Measurements from ENCODE around the gene RABGAP1L.

The RABGAP1L gene

GRCh38 chr1:174719194-174719593, 559.9 kb downstream of the RABGAP1L start:
- CTCF ChIA-PET = no interaction called here
- Histone ChIP-seq H3K4me1 (ENCODE audit: control extremely low read depth in 1 of 4, control insufficient read depth in 4 of 4, insufficient read depth in 4 of 4, low read length in 3 of 4) (no peaks in the 10 kb centered on the region), H3K27ac (ENCODE audit: insufficient read depth in 1 of 2, low read depth in 1 of 2, low read length in 2 of 2, poor library complexity in 1 of 2, severe bottlenecking in 2 of 2) (no peak overlapping the region), H3K9me3 (ENCODE audit: control extremely low read depth in 1 of 5, control insufficient read depth in 4 of 5, insufficient read depth in 2 of 5, low read depth in 1 of 5, low read length in 4 of 5) (peaks cover 0 to 3% (median 0%) of the 10 kb centered on the region in 5 experiments), H3K36me3 (ENCODE audit: control insufficient read depth in 4 of 4, insufficient read depth in 4 of 4, low read length in 3 of 4) (no peaks in the 10 kb centered on the region), H3K27me3 (replicated peaks in 2 of 5; ENCODE audit: control insufficient read depth in 4 of 5, insufficient read depth in 5 of 5, low read length in 4 of 5) (no peaks in the 10 kb centered on the region), H3K4me3 (ENCODE audit: control insufficient read depth in 1 of 7, extremely low read depth in 1 of 7, insufficient read depth in 4 of 7, low read depth in 2 of 7, low read length in 6 of 7) (no peak overlapping the region)
- POLR2A ChIA-PET = no interaction called here
- WGBS (ENCODE audit: insufficient coverage) = 100% methylated on average over 1 of the region's 2 CpGs
- DNase-seq = no peak

GRCh38 chr1:174720618-174721017, 561.3 kb downstream of the RABGAP1L start:
- Histone ChIP-seq H3K27me3 (replicated peaks in 2 of 5; ENCODE audit: control insufficient read depth in 4 of 5, insufficient read depth in 5 of 5, low read length in 4 of 5) (no peaks in the 10 kb centered on the region), H3K9me3 (ENCODE audit: control extremely low read depth in 1 of 5, control insufficient read depth in 4 of 5, insufficient read depth in 2 of 5, low read depth in 1 of 5, low read length in 4 of 5) (peaks cover 0 to 3% (median 0%) of the 10 kb centered on the region in 5 experiments), H3K4me1 (ENCODE audit: control extremely low read depth in 1 of 4, control insufficient read depth in 4 of 4, insufficient read depth in 4 of 4, low read length in 3 of 4) (no peaks in the 10 kb centered on the region), H3K36me3 (ENCODE audit: control insufficient read depth in 4 of 4, insufficient read depth in 4 of 4, low read length in 3 of 4) (no peaks in the 10 kb centered on the region), H3K4me3 (ENCODE audit: control insufficient read depth in 1 of 7, extremely low read depth in 1 of 7, insufficient read depth in 4 of 7, low read depth in 2 of 7, low read length in 6 of 7) (no peak overlapping the region), H3K27ac (ENCODE audit: insufficient read depth in 1 of 2, low read depth in 1 of 2, low read length in 2 of 2, poor library complexity in 1 of 2, severe bottlenecking in 2 of 2) (no peak overlapping the region)
- DNase-seq = no peak
- ChIA-PET CTCF (no interaction called here), POLR2A (no interaction called here)
- WGBS (ENCODE audit: insufficient coverage) = no CpG with 5 or more reads among the region's 1 CpG

- 100% methylated on average over 2 of the region's 2 CpGs for WGBS (ENCODE audit: insufficient coverage)
- Histone ChIP-seq H3K4me1 (ENCODE audit: control extremely low read depth in 1 of 4, control insufficient read depth in 4 of 4, insufficient read depth in 4 of 4, low read length in 3 of 4) (no peaks in the 10 kb centered on the region), H3K36me3 (ENCODE audit: control insufficient read depth in 4 of 4, insufficient read depth in 4 of 4, low read length in 3 of 4) (no peaks in the 10 kb centered on the region), H3K4me3 (ENCODE audit: control insufficient read depth in 1 of 7, extremely low read depth in 1 of 7, insufficient read depth in 4 of 7, low read depth in 2 of 7, low read length in 6 of 7) (no peak overlapping the region), H3K9me3 (ENCODE audit: control extremely low read depth in 1 of 5, control insufficient read depth in 4 of 5, insufficient read depth in 2 of 5, low read depth in 1 of 5, low read length in 4 of 5) (peaks cover 0 to 3% (median 0%) of the 10 kb centered on the region in 5 experiments), H3K27me3 (replicated peaks in 2 of 5; ENCODE audit: control insufficient read depth in 4 of 5, insufficient read depth in 5 of 5, low read length in 4 of 5) (no peaks in the 10 kb centered on the region), H3K27ac (ENCODE audit: insufficient read depth in 1 of 2, low read depth in 1 of 2, low read length in 2 of 2, poor library complexity in 1 of 2, severe bottlenecking in 2 of 2) (no peak overlapping the region)
- no peak for DNase-seq
- ChIA-PET CTCF (no interaction called here), POLR2A (no interaction called here)
Observed at GRCh38 chr1:174721246-174721645, 561.9 kb downstream of the RABGAP1L start.

GRCh38 chr1:174723816-174724215, 564.5 kb downstream of the RABGAP1L start:
- no peak for DNase-seq
- H3K4me1 ChIP-seq (ENCODE audit: control extremely low read depth in 1 of 4, control insufficient read depth in 4 of 4, insufficient read depth in 4 of 4, low read length in 3 of 4) = no peaks in the 10 kb centered on the region
- no peak overlapping the region for H3K27ac ChIP-seq (ENCODE audit: insufficient read depth in 1 of 2, low read depth in 1 of 2, low read length in 2 of 2, poor library complexity in 1 of 2, severe bottlenecking in 2 of 2)
- H3K4me3 ChIP-seq (ENCODE audit: control insufficient read depth in 1 of 7, extremely low read depth in 1 of 7, insufficient read depth in 4 of 7, low read depth in 2 of 7, low read length in 6 of 7) = no peak overlapping the region
- H3K9me3 ChIP-seq (ENCODE audit: control extremely low read depth in 1 of 5, control insufficient read depth in 4 of 5, insufficient read depth in 2 of 5, low read depth in 1 of 5, low read length in 4 of 5) = peaks cover 0 to 3% (median 0%) of the 10 kb centered on the region in 5 experiments
- ChIA-PET POLR2A (no interaction called here), CTCF (no interaction called here)
- H3K36me3 ChIP-seq (ENCODE audit: control insufficient read depth in 4 of 4, insufficient read depth in 4 of 4, low read length in 3 of 4) = no peaks in the 10 kb centered on the region
- no peaks in the 10 kb centered on the region for H3K27me3 ChIP-seq (replicated peaks in 2 of 5; ENCODE audit: control insufficient read depth in 4 of 5, insufficient read depth in 5 of 5, low read length in 4 of 5)

- no peak for DNase-seq
- Histone ChIP-seq H3K4me3 (ENCODE audit: control insufficient read depth in 1 of 7, extremely low read depth in 1 of 7, insufficient read depth in 4 of 7, low read depth in 2 of 7, low read length in 6 of 7) (no peak overlapping the region), H3K27ac (ENCODE audit: insufficient read depth in 1 of 2, low read depth in 1 of 2, low read length in 2 of 2, poor library complexity in 1 of 2, severe bottlenecking in 2 of 2) (no peak overlapping the region), H3K9me3 (ENCODE audit: control extremely low read depth in 1 of 5, control insufficient read depth in 4 of 5, insufficient read depth in 2 of 5, low read depth in 1 of 5, low read length in 4 of 5) (peaks cover 0 to 3% (median 0%) of the 10 kb centered on the region in 5 experiments), H3K27me3 (replicated peaks in 2 of 5; ENCODE audit: control insufficient read depth in 4 of 5, insufficient read depth in 5 of 5, low read length in 4 of 5) (no peaks in the 10 kb centered on the region), H3K36me3 (ENCODE audit: control insufficient read depth in 4 of 4, insufficient read depth in 4 of 4, low read length in 3 of 4) (no peaks in the 10 kb centered on the region), H3K4me1 (ENCODE audit: control extremely low read depth in 1 of 4, control insufficient read depth in 4 of 4, insufficient read depth in 4 of 4, low read length in 3 of 4) (no peaks in the 10 kb centered on the region)
- CTCF ChIA-PET = no interaction called here
- POLR2A ChIA-PET = no interaction called here
Observed at GRCh38 chr1:174724219-174724618, 564.9 kb downstream of the RABGAP1L start.

GRCh38 chr1:174726167-174726879, 567.0 kb downstream of the RABGAP1L start:
- no CpG with 5 or more reads among the region's 2 CpGs for WGBS (ENCODE audit: insufficient coverage)
- POLR2A ChIA-PET = no interaction called here
- H3K36me3 ChIP-seq (ENCODE audit: control insufficient read depth in 4 of 4, insufficient read depth in 4 of 4, low read length in 3 of 4) = no peaks in the 10 kb centered on the region
- H3K9me3 ChIP-seq (ENCODE audit: control extremely low read depth in 1 of 5, control insufficient read depth in 4 of 5, insufficient read depth in 2 of 5, low read depth in 1 of 5, low read length in 4 of 5) = no peaks in the 10 kb centered on the region
- no peak overlapping the region for H3K4me3 ChIP-seq (ENCODE audit: control insufficient read depth in 1 of 7, extremely low read depth in 1 of 7, insufficient read depth in 4 of 7, low read depth in 2 of 7, low read length in 6 of 7)
- H3K27me3 ChIP-seq (replicated peaks in 2 of 5; ENCODE audit: control insufficient read depth in 4 of 5, insufficient read depth in 5 of 5, low read length in 4 of 5) = no peaks in the 10 kb centered on the region
- CTCF ChIA-PET = interaction anchor here (0.6 to 3.6 kb wide), 8 partner anchors 13 to 470 kb away, joined by 3 to 19 read pairs (median 3); no protein-coding TSS in a partner anchor
- H3K27ac ChIP-seq (ENCODE audit: insufficient read depth in 1 of 2, low read depth in 1 of 2, low read length in 2 of 2, poor library complexity in 1 of 2, severe bottlenecking in 2 of 2) = no peak overlapping the region
- H3K4me1 ChIP-seq (ENCODE audit: control extremely low read depth in 1 of 4, control insufficient read depth in 4 of 4, insufficient read depth in 4 of 4, low read length in 3 of 4) = no peaks in the 10 kb centered on the region
- DNase-seq = peak; percentile 25 to 59 (median 58)

GRCh38 chr1:174726880-174727585, 567.7 kb downstream of the RABGAP1L start:
- DNase-seq = no peak
- Histone ChIP-seq H3K36me3 (ENCODE audit: control insufficient read depth in 4 of 4, insufficient read depth in 4 of 4, low read length in 3 of 4) (no peaks in the 10 kb centered on the region), H3K4me1 (ENCODE audit: control extremely low read depth in 1 of 4, control insufficient read depth in 4 of 4, insufficient read depth in 4 of 4, low read length in 3 of 4) (no peaks in the 10 kb centered on the region), H3K27me3 (replicated peaks in 2 of 5; ENCODE audit: control insufficient read depth in 4 of 5, insufficient read depth in 5 of 5, low read length in 4 of 5) (no peaks in the 10 kb centered on the region), H3K27ac (ENCODE audit: insufficient read depth in 1 of 2, low read depth in 1 of 2, low read length in 2 of 2, poor library complexity in 1 of 2, severe bottlenecking in 2 of 2) (no peak overlapping the region), H3K9me3 (ENCODE audit: control extremely low read depth in 1 of 5, control insufficient read depth in 4 of 5, insufficient read depth in 2 of 5, low read depth in 1 of 5, low read length in 4 of 5) (no peaks in the 10 kb centered on the region), H3K4me3 (ENCODE audit: control insufficient read depth in 1 of 7, extremely low read depth in 1 of 7, insufficient read depth in 4 of 7, low read depth in 2 of 7, low read length in 6 of 7) (no peak overlapping the region)
- CTCF ChIA-PET = interaction anchor here (0.8 to 3.6 kb wide), 5 partner anchors 19 to 470 kb away, joined by 3 to 19 read pairs (median 4); no protein-coding TSS in a partner anchor
- POLR2A ChIA-PET = no interaction called here
- WGBS (ENCODE audit: insufficient coverage) = no CpG with 5 or more reads among the region's 4 CpGs
